ENCODE measurements around the gene IVD.

The IVD gene

GRCh38 chr15:40398413-40398873 lies 7.2 kb upstream of the IVD start:
- H3K9ac ChIP-seq (ENCODE audit: low read depth, low read length) = no peak overlapping the region
- no peak overlapping the region for H3K4me3 ChIP-seq (ENCODE audit: low read length)
- H3K4me1 ChIP-seq (ENCODE audit: control insufficient read depth, insufficient read depth, low read length) = no peaks in the 10 kb centered on the region
- H3K4me2 ChIP-seq (ENCODE audit: low read length) = no peak overlapping the region
- H3K9me3 ChIP-seq (replicated peaks; ENCODE audit: low read length) = no peaks in the 10 kb centered on the region
- H3K36me3 ChIP-seq (ENCODE audit: insufficient read depth, low read length) = peaks cover 14% of the 10 kb centered on the region
- H3K27me3 ChIP-seq (ENCODE audit: control insufficient read depth, insufficient read depth, low read length) = no peaks in the 10 kb centered on the region

DNA sequence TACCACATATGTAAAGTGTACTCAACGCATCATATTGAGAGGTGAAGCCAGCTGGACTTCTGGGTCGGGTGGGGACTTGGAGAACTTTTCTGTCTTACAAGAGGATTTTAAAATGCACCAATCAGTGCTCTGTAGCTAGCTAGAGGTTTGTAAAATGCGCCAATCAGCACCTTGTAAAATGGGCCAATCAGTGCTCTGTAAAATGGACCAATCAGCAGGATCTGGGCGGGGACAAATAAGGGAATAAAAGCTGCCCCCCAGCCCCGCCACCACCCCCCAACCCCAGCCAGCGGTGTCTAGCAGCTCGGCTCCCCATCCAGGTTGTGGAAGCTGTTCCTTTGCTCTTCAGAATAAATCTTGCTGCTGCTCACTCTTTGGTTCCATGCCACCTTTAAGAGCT lies 6.2 kb upstream of the IVD start:
- Histone ChIP-seq H3K9me3 (replicated peaks; ENCODE audit: low read length) (no peaks in the 10 kb centered on the region), H3K4me1 (ENCODE audit: control insufficient read depth, insufficient read depth, low read length) (no peaks in the 10 kb centered on the region), H3K27me3 (ENCODE audit: control insufficient read depth, insufficient read depth, low read length) (no peaks in the 10 kb centered on the region), H3K9ac (ENCODE audit: low read depth, low read length) (no peak overlapping the region), H3K4me2 (ENCODE audit: low read length) (no peak overlapping the region), H3K36me3 (ENCODE audit: insufficient read depth, low read length) (peaks cover 6% of the 10 kb centered on the region), H3K4me3 (ENCODE audit: low read length) (no peak overlapping the region)

DNA sequence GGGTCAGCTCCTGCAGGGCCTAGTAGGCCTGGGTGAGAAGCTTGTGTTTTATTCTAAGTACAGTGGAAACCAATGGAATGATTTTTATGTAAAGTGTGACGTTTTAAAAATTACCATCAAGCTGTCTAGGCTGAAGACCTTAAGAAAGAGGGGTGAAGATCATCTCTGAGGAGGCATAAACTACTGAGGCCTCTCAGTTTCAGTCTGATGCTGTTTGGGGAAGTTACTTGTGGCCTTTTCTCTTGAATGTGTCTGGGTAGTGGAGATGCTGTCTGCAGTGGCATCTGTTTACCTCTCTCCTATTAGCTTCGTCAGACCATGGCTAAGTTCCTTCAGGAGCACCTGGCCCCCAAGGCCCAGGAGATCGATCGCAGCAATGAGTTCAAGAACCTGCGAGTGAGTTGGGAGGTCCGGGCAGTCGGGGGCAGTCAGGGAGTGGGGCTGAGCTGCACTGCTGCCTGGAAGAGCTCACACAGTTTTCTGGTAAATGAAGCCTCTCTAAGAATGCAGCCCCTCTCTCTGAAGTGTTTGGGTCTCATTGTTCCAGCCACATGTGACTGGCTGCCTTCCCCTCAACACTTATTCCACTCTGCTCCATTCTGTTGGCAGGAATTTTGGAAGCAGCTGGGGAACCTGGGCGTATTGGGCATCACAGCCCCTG lies 1.9 kb downstream of the IVD start:
- H3K9ac ChIP-seq (ENCODE audit: low read depth, low read length) = no peak overlapping the region
- peaks cover 15% of the 10 kb centered on the region for H3K4me1 ChIP-seq (ENCODE audit: control insufficient read depth, insufficient read depth, low read length)
- H3K4me3 ChIP-seq (ENCODE audit: low read length) = no peak overlapping the region
- H3K4me2 ChIP-seq (ENCODE audit: low read length) = peak overlapping the region; percentile 40
- H3K9me3 ChIP-seq (replicated peaks; ENCODE audit: low read length) = no peaks in the 10 kb centered on the region
- no peaks in the 10 kb centered on the region for H3K27me3 ChIP-seq (ENCODE audit: control insufficient read depth, insufficient read depth, low read length)
- peaks cover 31% of the 10 kb centered on the region for H3K36me3 ChIP-seq (ENCODE audit: insufficient read depth, low read length)

DNA sequence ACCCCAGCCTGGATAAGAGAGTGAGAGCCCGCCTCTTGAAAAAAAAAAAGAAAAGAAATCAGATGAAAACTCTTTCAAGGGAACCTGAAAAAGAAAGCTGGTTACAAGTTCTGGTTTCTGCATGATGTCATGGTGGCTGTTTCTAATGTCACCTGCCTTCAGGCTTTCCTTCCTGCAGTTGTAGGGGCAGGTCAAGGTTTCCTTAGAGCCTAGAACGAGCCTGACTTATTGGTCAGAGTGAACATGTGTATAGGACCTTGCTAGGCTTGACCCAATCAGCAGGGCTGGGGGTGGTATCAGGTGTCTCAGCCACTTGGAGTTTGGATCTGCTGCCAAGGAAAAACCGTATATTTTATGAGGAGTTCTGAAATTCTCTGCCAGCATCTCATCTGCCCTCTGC lies 3.8 kb downstream of the IVD start:
- H3K36me3 ChIP-seq (ENCODE audit: insufficient read depth, low read length) = peaks cover 44% of the 10 kb centered on the region

GRCh38 chr15:40410476-40410875 lies 4.9 kb downstream of the IVD start:
- Histone ChIP-seq H3K9ac (ENCODE audit: low read depth, low read length) (no peak overlapping the region), H3K4me3 (ENCODE audit: low read length) (no peak overlapping the region), H3K9me3 (replicated peaks; ENCODE audit: low read length) (no peaks in the 10 kb centered on the region), H3K4me1 (ENCODE audit: control insufficient read depth, insufficient read depth, low read length) (peaks cover 7% of the 10 kb centered on the region), H3K4me2 (ENCODE audit: low read length) (no peak overlapping the region), H3K27me3 (ENCODE audit: control insufficient read depth, insufficient read depth, low read length) (no peaks in the 10 kb centered on the region), H3K36me3 (ENCODE audit: insufficient read depth, low read length) (peaks cover 55% of the 10 kb centered on the region)

More for the DNA sequence above, 3.8 kb downstream of the IVD start:
- Histone ChIP-seq H3K4me2 (ENCODE audit: low read length) (no peak overlapping the region), H3K4me1 (ENCODE audit: control insufficient read depth, insufficient read depth, low read length) (peaks cover 15% of the 10 kb centered on the region), H3K9me3 (replicated peaks; ENCODE audit: low read length) (no peaks in the 10 kb centered on the region), H3K27me3 (ENCODE audit: control insufficient read depth, insufficient read depth, low read length) (no peaks in the 10 kb centered on the region), H3K9ac (ENCODE audit: low read depth, low read length) (no peak overlapping the region), H3K4me3 (ENCODE audit: low read length) (no peak overlapping the region)

DNA sequence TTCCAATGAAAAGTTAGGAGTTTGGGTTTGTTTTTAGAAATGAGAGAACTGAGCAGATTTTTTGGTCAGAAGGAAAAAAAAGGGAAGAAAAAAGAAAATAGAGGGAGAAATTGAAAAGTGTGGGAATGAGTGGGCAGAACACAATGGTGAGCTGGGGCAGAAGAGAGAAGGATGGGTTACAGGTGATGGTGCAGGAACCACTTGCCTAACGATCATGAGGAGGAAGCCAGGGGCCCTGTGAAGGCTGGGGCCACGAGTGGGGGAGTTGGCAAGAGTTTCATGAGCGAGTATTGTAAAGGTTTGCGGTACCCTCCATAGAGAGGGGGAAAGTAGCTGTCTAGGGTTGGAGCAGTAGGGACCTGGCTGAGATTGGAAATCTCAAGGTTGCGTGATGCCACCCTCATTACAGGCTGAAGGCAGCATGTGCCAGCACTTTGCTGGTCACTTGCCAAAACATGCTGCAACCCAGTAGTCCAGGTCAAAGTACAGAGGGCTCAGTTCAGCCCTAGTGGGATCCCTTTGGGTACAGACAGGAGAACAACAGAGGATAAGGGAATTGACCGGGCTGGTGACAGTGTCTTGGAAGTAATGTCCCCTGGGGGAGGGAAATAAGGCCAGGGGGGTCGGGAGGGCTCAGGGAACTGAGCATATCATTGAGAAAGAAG lies 6.6 kb downstream of the IVD start:
- H3K4me1 ChIP-seq (ENCODE audit: control insufficient read depth, insufficient read depth, low read length) = peaks cover under 1% of the 10 kb centered on the region
- no peaks in the 10 kb centered on the region for H3K9me3 ChIP-seq (replicated peaks; ENCODE audit: low read length)
- H3K4me2 ChIP-seq (ENCODE audit: low read length) = no peak overlapping the region
- H3K4me3 ChIP-seq (ENCODE audit: low read length) = no peak overlapping the region
- peaks cover 67% of the 10 kb centered on the region for H3K36me3 ChIP-seq (ENCODE audit: insufficient read depth, low read length)
- H3K27me3 ChIP-seq (ENCODE audit: control insufficient read depth, insufficient read depth, low read length) = no peaks in the 10 kb centered on the region
- H3K9ac ChIP-seq (ENCODE audit: low read depth, low read length) = no peak overlapping the region

DNA sequence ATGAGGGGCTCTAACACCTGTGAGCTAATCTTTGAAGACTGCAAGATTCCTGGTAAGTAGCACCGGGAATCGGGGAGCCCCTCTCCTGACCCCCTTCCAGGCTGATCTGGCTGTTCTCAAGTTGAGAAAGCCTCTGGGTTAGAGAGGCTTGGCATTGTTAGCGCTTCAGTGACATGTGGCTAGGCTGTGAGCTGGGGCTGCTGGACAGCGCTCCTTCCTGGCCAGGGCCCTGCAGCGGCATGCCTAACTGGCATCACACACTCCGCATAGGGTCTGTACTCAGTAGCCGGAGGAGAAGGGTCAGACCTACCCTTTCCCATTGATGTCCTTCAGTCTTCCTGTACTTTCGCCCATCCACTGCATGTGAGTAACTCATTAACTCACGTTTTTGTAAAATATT lies 7.4 kb downstream of the IVD start:
- H3K4me3 ChIP-seq (ENCODE audit: low read length) = no peak overlapping the region
- H3K36me3 ChIP-seq (ENCODE audit: insufficient read depth, low read length) = peaks cover 64% of the 10 kb centered on the region
- no peaks in the 10 kb centered on the region for H3K9me3 ChIP-seq (replicated peaks; ENCODE audit: low read length)
- no peak overlapping the region for H3K4me2 ChIP-seq (ENCODE audit: low read length)
- H3K4me1 ChIP-seq (ENCODE audit: control insufficient read depth, insufficient read depth, low read length) = no peaks in the 10 kb centered on the region
- no peaks in the 10 kb centered on the region for H3K27me3 ChIP-seq (ENCODE audit: control insufficient read depth, insufficient read depth, low read length)
- no peak overlapping the region for H3K9ac ChIP-seq (ENCODE audit: low read depth, low read length)

DNA sequence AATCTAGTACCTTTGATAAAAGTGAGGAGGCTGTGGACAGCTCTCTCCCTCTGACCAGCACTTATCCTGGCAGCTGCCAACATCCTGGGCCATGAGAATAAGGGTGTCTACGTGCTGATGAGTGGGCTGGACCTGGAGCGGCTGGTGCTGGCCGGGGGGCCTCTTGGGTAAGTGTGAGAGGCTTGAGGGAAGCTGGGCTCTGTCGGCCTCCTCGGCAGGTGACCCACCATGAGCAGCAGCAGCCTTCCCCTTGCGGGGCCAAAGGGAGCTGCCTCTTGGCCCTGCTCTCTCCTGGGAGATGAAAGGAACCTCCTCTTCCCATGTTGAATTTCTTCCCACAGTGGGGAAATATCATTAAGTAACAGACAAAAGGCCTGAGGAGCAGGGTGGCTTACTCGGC lies 9.2 kb downstream of the IVD start:
- Histone ChIP-seq H3K4me2 (ENCODE audit: low read length) (no peak overlapping the region), H3K36me3 (ENCODE audit: insufficient read depth, low read length) (peaks cover 66% of the 10 kb centered on the region), H3K9ac (ENCODE audit: low read depth, low read length) (no peak overlapping the region), H3K9me3 (replicated peaks; ENCODE audit: low read length) (no peaks in the 10 kb centered on the region), H3K4me1 (ENCODE audit: control insufficient read depth, insufficient read depth, low read length) (no peaks in the 10 kb centered on the region), H3K27me3 (ENCODE audit: control insufficient read depth, insufficient read depth, low read length) (no peaks in the 10 kb centered on the region), H3K4me3 (ENCODE audit: low read length) (no peak overlapping the region)

- H3K9me3 ChIP-seq (replicated peaks; ENCODE audit: low read length) = no peaks in the 10 kb centered on the region
- H3K4me2 ChIP-seq (ENCODE audit: low read length) = no peak overlapping the region
- H3K36me3 ChIP-seq (ENCODE audit: insufficient read depth, low read length) = peaks cover 66% of the 10 kb centered on the region
- no peaks in the 10 kb centered on the region for H3K4me1 ChIP-seq (ENCODE audit: control insufficient read depth, insufficient read depth, low read length)
- H3K4me3 ChIP-seq (ENCODE audit: low read length) = no peak overlapping the region
- H3K27me3 ChIP-seq (ENCODE audit: control insufficient read depth, insufficient read depth, low read length) = no peaks in the 10 kb centered on the region
- H3K9ac ChIP-seq (ENCODE audit: low read depth, low read length) = no peak overlapping the region
Measured at GRCh38 chr15:40415226-40415625, 9.6 kb downstream of the IVD start.

DNA sequence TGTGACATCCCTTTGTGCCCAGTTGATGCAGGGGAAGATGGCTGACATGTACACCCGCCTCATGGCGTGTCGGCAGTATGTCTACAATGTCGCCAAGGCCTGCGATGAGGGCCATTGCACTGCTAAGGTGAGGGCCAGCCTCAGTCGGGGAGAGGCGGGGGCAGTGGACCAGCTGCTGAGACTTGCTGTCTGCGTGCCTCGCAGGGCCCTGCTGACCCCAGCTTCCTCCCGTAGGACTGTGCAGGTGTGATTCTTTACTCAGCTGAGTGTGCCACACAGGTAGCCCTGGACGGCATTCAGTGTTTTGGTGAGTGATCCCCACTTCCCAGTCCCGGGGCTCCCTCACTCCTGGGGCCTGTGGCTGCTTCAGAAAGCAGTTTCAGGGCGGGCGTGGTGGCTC lies 10.5 kb downstream of the IVD start:
- Histone ChIP-seq H3K4me3 (ENCODE audit: low read length) (no peak overlapping the region), H3K4me1 (ENCODE audit: control insufficient read depth, insufficient read depth, low read length) (no peaks in the 10 kb centered on the region), H3K36me3 (ENCODE audit: insufficient read depth, low read length) (peaks cover 58% of the 10 kb centered on the region), H3K27me3 (ENCODE audit: control insufficient read depth, insufficient read depth, low read length) (no peaks in the 10 kb centered on the region), H3K9me3 (replicated peaks; ENCODE audit: low read length) (no peaks in the 10 kb centered on the region), H3K4me2 (ENCODE audit: low read length) (no peak overlapping the region), H3K9ac (ENCODE audit: low read depth, low read length) (no peak overlapping the region)

DNA sequence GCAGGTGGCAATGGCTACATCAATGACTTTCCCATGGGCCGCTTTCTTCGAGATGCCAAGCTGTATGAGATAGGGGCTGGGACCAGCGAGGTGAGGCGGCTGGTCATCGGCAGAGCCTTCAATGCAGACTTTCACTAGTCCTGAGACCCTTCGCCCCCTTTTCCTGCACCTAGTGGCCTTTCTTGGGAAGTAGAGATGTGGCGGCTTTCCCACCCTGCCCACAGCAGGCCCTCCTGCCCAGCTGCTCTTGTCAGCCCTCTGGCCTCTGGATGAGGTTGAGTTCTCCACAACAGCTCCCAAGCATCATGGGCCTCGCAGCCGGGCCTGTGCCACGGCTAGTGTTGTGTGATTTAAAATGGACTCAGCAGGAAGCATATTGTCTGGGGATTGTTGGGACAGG lies 12.5 kb downstream of the IVD start:
- Histone ChIP-seq H3K4me2 (ENCODE audit: low read length) (no peak overlapping the region), H3K4me1 (ENCODE audit: control insufficient read depth, insufficient read depth, low read length) (peaks cover 8% of the 10 kb centered on the region), H3K9me3 (replicated peaks; ENCODE audit: low read length) (no peaks in the 10 kb centered on the region), H3K9ac (ENCODE audit: low read depth, low read length) (no peak overlapping the region), H3K36me3 (ENCODE audit: insufficient read depth, low read length) (peaks cover 38% of the 10 kb centered on the region), H3K27me3 (ENCODE audit: control insufficient read depth, insufficient read depth, low read length) (no peaks in the 10 kb centered on the region), H3K4me3 (ENCODE audit: low read length) (no peak overlapping the region)
